ENCODE measurements around the gene POGZ. TPM values are rescaled to one million over a fixed set of nuclear protein-coding genes. Genes with fewer than 3 reads are reported as not detected.

The POGZ gene
- total RNA-seq, 1 experiment from 2014 or later, result 102 TPM

DNA sequence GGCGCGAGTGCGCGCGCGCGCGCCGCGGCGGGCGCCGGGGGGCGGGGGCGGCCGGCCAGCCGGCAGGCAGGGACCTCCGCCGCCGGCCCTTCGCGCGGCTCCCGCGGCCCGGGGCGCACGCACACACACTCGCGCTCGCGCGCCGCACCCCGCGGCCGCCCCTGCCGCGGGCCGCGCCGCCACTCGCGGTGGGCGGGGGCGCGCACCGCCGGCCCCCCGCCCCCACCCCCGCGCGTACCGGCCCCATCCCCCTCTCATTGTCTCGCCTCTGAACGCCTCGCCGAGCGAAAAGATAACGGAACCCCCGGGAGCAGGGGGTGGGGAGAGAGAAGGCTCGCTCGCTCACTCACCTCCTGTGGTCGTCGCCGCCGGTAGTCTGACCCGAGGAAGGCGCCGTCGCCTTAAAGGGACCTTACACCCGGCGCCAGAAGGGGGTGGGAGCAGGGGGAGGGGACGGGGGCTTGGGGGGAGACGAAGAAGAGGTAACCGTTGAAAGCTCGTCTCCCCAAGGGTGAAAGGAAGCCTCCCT is 428 bp downstream of the POGZ start:
- Histone ChIP-seq H2BK5ac (ENCODE audit: insufficient read length, low read length) (no peak overlapping the region), H4K8ac (replicated peaks; ENCODE audit: insufficient read length, low read depth, low read length) (no peak overlapping the region), H3T11ph (ENCODE audit: low read length) (no peak overlapping the region), H2AFZ (ENCODE audit: low read length) (no peak overlapping the region), H3K18ac (ENCODE audit: insufficient read length, low read depth, low read length) (peak overlapping the region; percentile 94), H3K9ac (ENCODE audit: extremely low read depth, insufficient read length, low read length) (peak overlapping the region; percentile 81), H3K27me3 (ENCODE audit: insufficient read depth, low read length) (no peaks in the 10 kb centered on the region), H2BK120ac (ENCODE audit: low read depth, low read length, poor library complexity, severe bottlenecking) (no peak overlapping the region), H3K4me1 (ENCODE audit: insufficient read depth, low read length) (no peaks in the 10 kb centered on the region; the same call in 1 of the 2 replicates), H4K91ac (ENCODE audit: insufficient read length, low read depth, low read length) (no peak overlapping the region), H3K9me3 (ENCODE audit: control insufficient read depth, low read depth, low read length) (no peaks in the 10 kb centered on the region), H2BK15ac (ENCODE audit: low read depth, low read length) (no peak overlapping the region), H3K23me2 (ENCODE audit: insufficient read length, low read depth, low read length, poor library complexity, severe bottlenecking) (peaks cover 5% of the 10 kb centered on the region), H3K79me2 (ENCODE audit: insufficient read depth, low read length) (peaks cover 27% of the 10 kb centered on the region; the same call in 1 of the 2 replicates), H3K23ac (ENCODE audit: insufficient read length, low read depth, low read length) (no peak overlapping the region), H3K27ac (ENCODE audit: insufficient read length, low read depth, low read length) (no peak overlapping the region), H3K4me2 (ENCODE audit: insufficient read depth, insufficient read length, low read length) (peak overlapping the region; percentile 15), H3K4ac (ENCODE audit: low read depth, low read length) (no peak overlapping the region; the same call in 1 of the 2 replicates), H3K56ac (ENCODE audit: insufficient read length, low read depth, low read length) (no peak overlapping the region), H3K79me1 (ENCODE audit: insufficient read depth, low read depth, low read length, poor library complexity, severe bottlenecking) (peaks cover 6% of the 10 kb centered on the region), H3K14ac (ENCODE audit: insufficient read depth, low read length) (peak overlapping the region; percentile 91; the same call in 1 of the 2 replicates), H2BK12ac (ENCODE audit: insufficient read length, low read depth, low read length) (no peak overlapping the region), H2AK5ac (ENCODE audit: insufficient read length, low read length) (no peak overlapping the region), H4K20me1 (ENCODE audit: control insufficient read depth, insufficient read depth, insufficient read length) (no peaks in the 10 kb centered on the region), H2BK20ac (ENCODE audit: low read depth, low read length, poor library complexity, severe bottlenecking) (no peak overlapping the region), H4K5ac (ENCODE audit: insufficient read length, low read depth, low read length) (no peak overlapping the region)
- peaks cover 9 to 13% of the 10 kb centered on the region in 2 experiments for H3K4me1 Mint-ChIP-seq
- H3K27ac Mint-ChIP-seq, result peak overlapping the region; percentile 51 to 96 (median 90); a peak in 5 of 7 replicates
- H3K4me3 Mint-ChIP-seq, result peak overlapping the region; percentile 76 to 85
- DNase-seq, result peak; percentile 74
- H3K9me3 Mint-ChIP-seq, result no peaks in the 10 kb centered on the region
- no CpG with 5 or more reads among the region's 77 CpGs for WGBS (ENCODE audit: extremely low coverage, insufficient read length, low lambda C conversion rate)
- peaks cover 0 to 5% (median 0%) of the 10 kb centered on the region in 3 experiments; a peak in 3 of 7 replicates for H3K36me3 Mint-ChIP-seq (ENCODE audit: insufficient read depth in 1 of 3, low read depth in 3 of 3)
- TF ChIP-seq, protein P1, sequence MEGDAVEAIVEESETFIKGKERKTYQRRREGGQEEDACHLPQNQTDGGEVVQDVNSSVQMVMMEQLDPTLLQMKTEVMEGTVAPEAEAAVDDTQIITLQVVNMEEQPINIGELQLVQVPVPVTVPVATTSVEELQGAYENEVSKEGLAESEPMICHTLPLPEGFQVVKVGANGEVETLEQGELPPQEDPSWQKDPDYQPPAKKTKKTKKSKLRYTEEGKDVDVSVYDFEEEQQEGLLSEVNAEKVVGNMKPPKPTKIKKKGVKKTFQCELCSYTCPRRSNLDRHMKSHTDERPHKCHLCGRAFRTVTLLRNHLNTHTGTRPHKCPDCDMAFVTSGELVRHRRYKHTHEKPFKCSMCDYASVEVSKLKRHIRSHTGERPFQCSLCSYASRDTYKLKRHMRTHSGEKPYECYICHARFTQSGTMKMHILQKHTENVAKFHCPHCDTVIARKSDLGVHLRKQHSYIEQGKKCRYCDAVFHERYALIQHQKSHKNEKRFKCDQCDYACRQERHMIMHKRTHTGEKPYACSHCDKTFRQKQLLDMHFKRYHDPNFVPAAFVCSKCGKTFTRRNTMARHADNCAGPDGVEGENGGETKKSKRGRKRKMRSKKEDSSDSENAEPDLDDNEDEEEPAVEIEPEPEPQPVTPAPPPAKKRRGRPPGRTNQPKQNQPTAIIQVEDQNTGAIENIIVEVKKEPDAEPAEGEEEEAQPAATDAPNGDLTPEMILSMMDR (conservative IDR thresholded peaks at IDR 0.05), result no peak
- H3K27me3 Mint-ChIP-seq (ENCODE audit: low read depth), result peaks cover 24% of the 10 kb centered on the region

Measured in H9 (cell line).